CD4-positive, CD25-positive, alpha-beta regulatory T cell (primary cell): ENCODE measurements around the gene KRTAP16-1. TPM values are rescaled to one million over a fixed set of nuclear protein-coding genes. Genes with fewer than 3 reads are reported as not detected.
"Not testable (repeated sequence)": the region's sequence is repeated elsewhere in the genome, so short reads cannot be mapped to it uniquely, and the experiment has no call there.

Experiments used
- ATAC-seq, 2 donors: fragments of 150-1000 bp; cut with Tn5 transposase; one replicate each; pipeline ENCODE4 v1.10.0; 2021; ENCODE audit warnings: low read depth in 2 of 2, moderate number of reproducible peaks in 2 of 2, moderate library complexity in 1 of 2
- DNase-seq, 3 donors: peaks; one replicate each; pipeline versions ENCODE4 v3.0.0 to v3.0.0-alpha.2; 2012 to 2022; ENCODE audit warnings: mixed read lengths in 1 of 3
- H3K27ac ChIP-seq: one replicate; pipeline ENCODE4 v1.7.0; 2013; ENCODE audit warnings: mild to moderate bottlenecking, low read length; ENCODE audit not compliant: insufficient read depth, poor library complexity, severe bottlenecking
- H3K27me3 ChIP-seq: one replicate; pipeline ENCODE4 v1.7.0; 2013; ENCODE audit warnings: low read length; ENCODE audit not compliant: control insufficient read depth, insufficient read depth
- H3K36me3 ChIP-seq: one replicate; pipeline ENCODE4 v1.7.0; 2013; ENCODE audit warnings: mild to moderate bottlenecking, low read length, moderate library complexity; ENCODE audit not compliant: control insufficient read depth, insufficient read depth
- H3K4me1 ChIP-seq: 2 replicates; pipeline ENCODE4 v1.7.0; 2013; ENCODE audit warnings: mild to moderate bottlenecking, low read length; ENCODE audit not compliant: insufficient read depth, control insufficient read depth, poor library complexity, severe bottlenecking
- H3K4me3 ChIP-seq: one replicate; pipeline ENCODE4 v1.7.0; 2013; ENCODE audit warnings: low read depth, mild to moderate bottlenecking, low read length, moderate library complexity
- H3K9me3 ChIP-seq, 2 experiments: 1 replicate in 1 of 2; 2 replicates in 1 of 2; pipeline ENCODE4 v1.7.0; 2013; ENCODE audit warnings: low read length in 2 of 2, mild to moderate bottlenecking in 1 of 2, moderate library complexity in 1 of 2; ENCODE audit not compliant: control insufficient read depth in 2 of 2
- H3K27ac Mint-ChIP-seq, 3 donors: one replicate each; pipeline ENCODE4 v1.8.0; 2020 to 2022; ENCODE audit warnings: mild to moderate bottlenecking in 3 of 3, mixed read lengths in 3 of 3, moderate library complexity in 2 of 3
- H3K27me3 Mint-ChIP-seq: one replicate; pipeline ENCODE4 v1.8.0; 2022; ENCODE audit warnings: mild to moderate bottlenecking, mixed read lengths
- H3K36me3 Mint-ChIP-seq: one replicate; pipeline ENCODE4 v1.8.0; 2020; ENCODE audit warnings: mixed read lengths
- H3K4me1 Mint-ChIP-seq, 4 donors: one replicate each; pipeline ENCODE4 v1.8.0; 2020 to 2022; ENCODE audit warnings: mixed read lengths in 4 of 4, mild to moderate bottlenecking in 1 of 4
- H3K4me3 Mint-ChIP-seq, 4 donors: one replicate each; pipeline ENCODE4 v1.8.0; 2020 to 2022; ENCODE audit warnings: mild to moderate bottlenecking in 4 of 4, mixed read lengths in 4 of 4, moderate library complexity in 3 of 4
- H3K9me3 Mint-ChIP-seq, 7 donors: one replicate each; pipeline ENCODE4 v1.8.0; 2020 to 2022; ENCODE audit warnings: mixed read lengths in 7 of 7, mild to moderate bottlenecking in 3 of 7, moderate library complexity in 2 of 7
- polyA plus RNA-seq, 4 donors: library from polyadenylated mRNA; unstranded; fragments of 300-500 nt; fragmentation: Illumina TruSeq; gene quantifications; one replicate each; pipeline ENCODE4 v1.2.3, GENCODE V29; 2021
- total RNA-seq: library from RNA; stranded (reverse); gene quantifications from one replicate; pipeline ENCODE4 v1.2.3, GENCODE V29; 2022

The KRTAP16-1 gene
- total and polyA plus RNA-seq, 5 donors from 2014 or later, result 0.17 to 0.42 TPM; not detected in 3

DNA sequence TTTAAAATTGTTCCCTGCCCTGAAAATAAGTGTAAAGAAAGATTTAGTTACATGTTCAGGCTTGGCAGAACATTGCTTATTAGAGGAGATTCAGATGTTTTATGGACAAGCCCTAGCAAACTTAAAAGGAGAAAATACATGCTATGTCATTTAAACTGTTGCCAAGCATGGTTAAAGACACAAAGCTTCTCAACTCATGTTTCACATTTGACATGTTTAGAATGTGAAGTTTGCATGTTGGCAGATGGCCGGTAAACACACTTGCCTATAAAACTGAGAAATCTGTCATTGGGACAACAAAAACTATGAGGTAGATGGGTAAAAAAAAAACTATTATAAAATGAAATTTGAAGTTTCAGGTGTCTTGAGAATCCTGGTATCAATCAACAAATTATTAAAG is 12.3 kb downstream of the KRTAP16-1 start:
- Histone ChIP-seq H3K27ac (no peak overlapping the region), H3K4me3 (no peak overlapping the region), H3K27me3 (no peaks in the 10 kb centered on the region), H3K9me3 (no peaks in the 10 kb centered on the region), H3K36me3 (no peaks in the 10 kb centered on the region), H3K4me1 (no peaks in the 10 kb centered on the region)
- Mint-ChIP-seq H3K27me3 (peaks cover 24% of the 10 kb centered on the region), H3K36me3 (peaks cover 3% of the 10 kb centered on the region), H3K4me1 (peaks cover 4 to 16% (median 7%) of the 10 kb centered on the region in 4 donors), H3K9me3 (peaks cover 0 to 8% (median 3%) of the 10 kb centered on the region in 7 donors), H3K27ac (no peak overlapping the region), H3K4me3 (no peak overlapping the region)
- DNase-seq (no peak), ATAC-seq (no peak)

DNA sequence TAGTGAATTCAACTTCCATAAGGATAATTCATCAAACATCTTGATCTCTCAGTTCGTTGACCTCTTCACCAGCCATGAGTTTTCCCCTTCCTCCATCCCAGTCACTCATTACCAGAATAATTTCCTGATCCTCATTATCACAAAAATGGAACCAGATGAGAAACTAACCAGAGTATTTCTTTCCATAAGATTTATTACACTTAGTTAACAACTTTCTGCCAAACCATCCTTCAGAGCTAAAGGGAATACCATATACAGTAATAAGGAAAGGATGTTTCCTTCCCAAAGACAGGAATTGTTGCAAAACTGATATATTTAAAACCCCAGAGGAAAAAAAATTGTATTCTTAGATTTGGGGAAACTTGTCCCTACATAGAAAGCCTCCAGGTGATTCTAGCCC is 15.1 kb downstream of the KRTAP16-1 start:
- H3K9me3 ChIP-seq, result no peaks in the 10 kb centered on the region
- ATAC-seq (no peak), DNase-seq (no peak)
- H3K27me3 ChIP-seq, result no peaks in the 10 kb centered on the region
- Mint-ChIP-seq H3K36me3 (no peaks in the 10 kb centered on the region), H3K4me3 (no peak overlapping the region), H3K9me3 (peaks cover 0 to 4% (median 0%) of the 10 kb centered on the region in 7 donors), H3K27me3 (peaks cover 33% of the 10 kb centered on the region), H3K4me1 (peaks cover 0 to 3% (median under 1%) of the 10 kb centered on the region in 4 donors), H3K27ac (no peak overlapping the region)
- no peaks in the 10 kb centered on the region for H3K36me3 ChIP-seq
- no peak overlapping the region for H3K27ac ChIP-seq
- no peak overlapping the region for H3K4me3 ChIP-seq
- no peaks in the 10 kb centered on the region for H3K4me1 ChIP-seq

- H3K27me3 Mint-ChIP-seq, result peaks cover 10% of the 10 kb centered on the region
- H3K9me3 Mint-ChIP-seq, result no peaks in the 10 kb centered on the region
- H3K4me1 ChIP-seq, result no peaks in the 10 kb centered on the region
- no peaks in the 10 kb centered on the region for H3K36me3 Mint-ChIP-seq
- peaks cover 2% of the 10 kb centered on the region for H3K27me3 ChIP-seq
- H3K4me1 Mint-ChIP-seq, result peaks cover 0 to 15% (median 4%) of the 10 kb centered on the region in 4 donors
- DNase-seq (no peak), ATAC-seq (no peak)
- no peaks in the 10 kb centered on the region for H3K36me3 ChIP-seq
- no peaks in the 10 kb centered on the region for H3K9me3 ChIP-seq
- no peak overlapping the region for H3K27ac Mint-ChIP-seq
- no peak overlapping the region for H3K4me3 Mint-ChIP-seq
- H3K27ac ChIP-seq, result no peak overlapping the region
- H3K4me3 ChIP-seq, result no peak overlapping the region
Measured at GRCh38 chr17:41287050-41287449, 22.1 kb downstream of the KRTAP16-1 start.

- DNase-seq, result no peak
- Mint-ChIP-seq H3K9me3 (no peaks in the 10 kb centered on the region), H3K27ac (no peak overlapping the region)
Measured at GRCh38 chr17:41284546-41284945, 24.6 kb downstream of the KRTAP16-1 start.

DNA sequence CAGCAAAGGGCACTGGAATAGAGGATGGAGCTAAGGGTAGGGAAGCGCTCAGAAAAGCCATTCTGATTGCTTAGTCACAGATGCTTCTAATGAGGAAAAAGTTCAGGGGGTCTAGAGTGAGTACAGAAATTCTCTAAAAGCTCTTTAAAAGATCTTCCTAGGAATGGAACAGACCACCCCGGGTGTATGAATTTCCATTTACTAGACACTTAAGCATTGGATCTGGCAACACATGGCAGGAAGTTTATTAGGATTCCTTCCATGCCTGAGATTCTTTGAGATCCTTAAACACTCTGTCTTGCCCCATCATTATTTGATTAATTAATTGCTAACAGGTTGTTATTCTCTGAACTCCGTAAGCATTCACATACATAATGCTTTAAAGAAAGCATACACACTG is 25.1 kb downstream of the KRTAP16-1 start:
- Histone ChIP-seq H3K27ac (no peak overlapping the region), H3K4me1 (no peaks in the 10 kb centered on the region), H3K4me3 (no peak overlapping the region), H3K27me3 (peaks cover 5% of the 10 kb centered on the region), H3K36me3 (no peaks in the 10 kb centered on the region), H3K9me3 (no peaks in the 10 kb centered on the region)
- DNase-seq (no peak), ATAC-seq (no peak)
- Mint-ChIP-seq H3K4me3 (no peak overlapping the region), H3K27me3 (peaks cover 11% of the 10 kb centered on the region), H3K4me1 (peaks cover 0 to 15% (median 4%) of the 10 kb centered on the region in 4 donors), H3K36me3 (no peaks in the 10 kb centered on the region), H3K27ac (no peak overlapping the region), H3K9me3 (peaks cover 0 to 2% (median 0%) of the 10 kb centered on the region in 7 donors)

More at GRCh38 chr17:41284546-41284945, 24.6 kb downstream of the KRTAP16-1 start:
- Histone ChIP-seq H3K27ac (no peak overlapping the region), H3K4me3 (no peak overlapping the region), H3K27me3 (peaks cover 3% of the 10 kb centered on the region), H3K4me1 (no peaks in the 10 kb centered on the region), H3K9me3 (no peaks in the 10 kb centered on the region), H3K36me3 (no peaks in the 10 kb centered on the region)
- no peaks in the 10 kb centered on the region for H3K36me3 Mint-ChIP-seq
- peaks cover 0 to 15% (median 4%) of the 10 kb centered on the region in 4 donors for H3K4me1 Mint-ChIP-seq
- peaks cover 11% of the 10 kb centered on the region for H3K27me3 Mint-ChIP-seq
- ATAC-seq, result no peak
- no peak overlapping the region for H3K4me3 Mint-ChIP-seq

- H3K36me3 ChIP-seq, result no peaks in the 10 kb centered on the region
Measured at GRCh38 chr17:41278176-41278955, 30.7 kb downstream of the KRTAP16-1 start.

DNA sequence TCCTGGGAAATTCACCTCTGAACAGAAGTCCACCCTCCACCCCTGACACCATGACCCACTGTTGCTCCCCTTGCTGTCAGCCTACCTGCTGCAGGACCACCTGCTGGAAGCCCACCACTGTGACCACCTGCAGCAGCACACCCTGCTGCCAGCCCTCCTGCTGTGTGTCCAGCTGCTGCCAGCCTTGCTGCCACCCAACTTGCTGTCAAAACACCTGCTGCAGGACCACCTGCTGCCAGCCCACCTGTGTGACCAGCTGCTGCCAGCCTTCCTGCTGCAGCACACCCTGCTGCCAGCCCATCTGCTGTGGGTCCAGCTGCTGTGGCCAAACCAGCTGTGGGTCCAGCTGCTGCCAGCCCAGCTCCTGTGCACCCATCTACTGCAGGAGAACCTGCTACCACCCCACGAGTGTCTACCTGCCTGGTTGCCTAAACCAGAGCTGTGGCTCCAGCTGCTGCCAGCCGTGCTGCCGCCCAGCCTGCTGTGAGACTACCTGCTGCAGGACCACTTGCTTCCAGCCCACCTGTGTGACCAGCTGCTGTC is 33.4 kb downstream of the KRTAP16-1 start, which contains the start of gene KRTAP9-7:
Gene KRTAP9-7, plus strand, starts transcription at position 51 of the 543 bp plus-strand sequence. Its CDS starts 0 bp downstream, at position 51.
- not testable (repeated sequence) for H3K4me3 Mint-ChIP-seq, H3K4me3 ChIP-seq, H3K9me3 Mint-ChIP-seq, DNase-seq, H3K27ac ChIP-seq, H3K36me3 Mint-ChIP-seq, H3K9me3 ChIP-seq, H3K4me1 ChIP-seq, ATAC-seq, H3K27ac Mint-ChIP-seq, H3K36me3 ChIP-seq
- peaks cover 15% of the 10 kb centered on the region for H3K27me3 ChIP-seq
- peaks cover 0 to 12% (median 3%) of the 10 kb centered on the region in 4 donors for H3K4me1 Mint-ChIP-seq
- H3K27me3 Mint-ChIP-seq, result peaks cover 38% of the 10 kb centered on the region

More at GRCh38 chr17:41278176-41278955, 30.7 kb downstream of the KRTAP16-1 start:
- Mint-ChIP-seq H3K27me3 (peaks cover 38% of the 10 kb centered on the region), H3K4me3 (no peak overlapping the region), H3K9me3 (peaks cover 0 to 6% (median 0%) of the 10 kb centered on the region in 7 donors), H3K36me3 (no peaks in the 10 kb centered on the region), H3K4me1 (peaks cover 0 to 9% (median 0%) of the 10 kb centered on the region in 4 donors), H3K27ac (no peak overlapping the region)
- DNase-seq (no peak), ATAC-seq (no peak)
- Histone ChIP-seq H3K4me1 (no peaks in the 10 kb centered on the region), H3K4me3 (no peak overlapping the region), H3K27me3 (peaks cover 15% of the 10 kb centered on the region), H3K9me3 (no peaks in the 10 kb centered on the region), H3K27ac (no peak overlapping the region)
